GM21526 (cell line): Measurements from ENCODE around the gene P3H1.

ENCODE experiments used
- ATAC-seq: cut with Tn5 transposase; IDR thresholded peaks from one replicate; pipeline ENCODE4 v1.9.1; 2021; ENCODE audit warnings: moderate library complexity; ENCODE audit not compliant: unreplicated experiment, low FRiP score

P3H1 gene

GRCh38 chr1:42746436-42747105, 20.3 kb downstream of the P3H1 start:
- ATAC-seq: no peak

- ATAC-seq: no peak
Measured at GRCh38 chr1:42745851-42746250, 21.0 kb downstream of the P3H1 start.

- no peak for ATAC-seq
Measured at GRCh38 chr1:42744148-42744413, 22.7 kb downstream of the P3H1 start.

- ATAC-seq: no peak
Measured at GRCh38 chr1:42743317-42744147, 23.3 kb downstream of the P3H1 start.

GRCh38 chr1:42742617-42743316, 24.1 kb downstream of the P3H1 start:
- no peak for ATAC-seq

GRCh38 chr1:42742141-42742540, 24.7 kb downstream of the P3H1 start:
- ATAC-seq: no peak

- ATAC-seq: no peak
Measured at GRCh38 chr1:42741706-42742105, 25.1 kb downstream of the P3H1 start.

- ATAC-seq: no peak
Measured at GRCh38 chr1:42740851-42741580, 25.8 kb downstream of the P3H1 start.

- ATAC-seq: no peak
Measured at GRCh38 chr1:42739753-42740700, 26.8 kb downstream of the P3H1 start, which contains the start of gene CLDN19. TSS of gene CLDN19 (minus strand) at chr1:42740236. CDS start at chr1:42740063, 173 bp downstream.

- ATAC-seq: no peak
Measured at GRCh38 chr1:42738678-42739226, 28.1 kb downstream of the P3H1 start.

- ATAC-seq: no peak
Measured at GRCh38 chr1:42737986-42738677, 28.7 kb downstream of the P3H1 start.

GRCh38 chr1:42737257-42737656, 29.6 kb downstream of the P3H1 start:
- ATAC-seq: no peak

- ATAC-seq: no peak
Measured at GRCh38 chr1:42736571-42737200, 30.1 kb downstream of the P3H1 start.

GRCh38 chr1:42736152-42736551, 30.7 kb downstream of the P3H1 start:
- ATAC-seq: no peak

GRCh38 chr1:42735477-42736105, 31.2 kb downstream of the P3H1 start:
- no peak for ATAC-seq

GRCh38 chr1:42735056-42735455, 31.8 kb downstream of the P3H1 start:
- no peak for ATAC-seq

GRCh38 chr1:42734201-42735035, 32.4 kb downstream of the P3H1 start:
- no peak for ATAC-seq
